HepG2 (cell line): ENCODE measurements around the gene SLC39A2. TPM values are rescaled to one million over a fixed set of nuclear protein-coding genes. Genes with fewer than 3 reads are reported as not detected.

ENCODE experiments used
- DMTF1 ChIP-seq: sonication (generic); formaldehyde crosslinking; IDR thresholded peaks from 2 replicates; pipeline ENCODE4 v1.4.0; 2020; ENCODE audit warnings: mild to moderate bottlenecking, missing genetic modification reagents
- FOXC1 ChIP-seq: sonication (generic); formaldehyde crosslinking; IDR thresholded peaks from 2 replicates; pipeline ENCODE4 v1.8.0; 2022; ENCODE audit warnings: mild to moderate bottlenecking, missing genetic modification reagents, borderline replicate concordance
- HNF4G ChIP-seq, 2 experiments: sonication (generic) in 1 of 2; formaldehyde crosslinking in 1 of 2; IDR thresholded peaks; 2 replicates each; pipeline versions ENCODE4 v1.4.0 to v1.6.1; 2011 to 2020; ENCODE audit warnings: borderline replicate concordance in 2 of 2, low read depth in 2 of 2, mild to moderate bottlenecking in 2 of 2, low read length in 1 of 2, missing genetic modification reagents in 1 of 2, moderate library complexity in 1 of 2
- IRX3 ChIP-seq: sonication (generic); formaldehyde crosslinking; IDR thresholded peaks from 2 replicates; pipeline ENCODE4 v1.8.1; 2023; ENCODE audit warnings: mild to moderate bottlenecking, low read depth, missing genetic modification reagents, borderline replicate concordance
- MAX ChIP-seq: IDR thresholded peaks from 2 replicates; pipeline ENCODE4 v1.6.1; 2012; ENCODE audit warnings: inconsistent platforms
- RARA ChIP-seq: IDR thresholded peaks from 2 replicates; pipeline ENCODE4 v1.6.1; 2016; ENCODE audit warnings: missing genetic modification reagents, missing compliant biosample characterization
- RNF2 ChIP-seq: fragments of 450-650 bp; conservative IDR thresholded peaks from 2 replicates; pipeline ENCODE4 v1.6.1; 2016; ENCODE audit warnings: low read depth
- SOX6 ChIP-seq, 2 experiments: fragments of 450-650 bp in 1 of 2; sonication (generic) in 1 of 2; formaldehyde crosslinking in 1 of 2; IDR thresholded peaks; 2 replicates each; pipeline versions ENCODE4 v1.4.0 to v1.6.1; 2017 to 2020; ENCODE audit warnings: antibody characterized with exemption in 1 of 2, mild to moderate bottlenecking in 1 of 2, missing genetic modification reagents in 1 of 2
- ZFY ChIP-seq: sonication (generic); formaldehyde crosslinking; IDR thresholded peaks from 2 replicates; pipeline ENCODE4 v1.4.0; 2020; ENCODE audit warnings: missing genetic modification reagents
- ZFYVE20 ChIP-seq: sonication (generic); formaldehyde crosslinking; IDR thresholded peaks from 2 replicates; pipeline ENCODE4 v1.8.0; 2023; ENCODE audit warnings: low read depth, mild to moderate bottlenecking, moderate library complexity, missing genetic modification reagents, borderline replicate concordance
- ZGPAT ChIP-seq: IDR thresholded peaks from 2 replicates; pipeline ENCODE4 v1.6.1; 2016; ENCODE audit warnings: mild to moderate bottlenecking
- ZNF205 ChIP-seq: IDR thresholded peaks from 2 replicates; pipeline ENCODE4 v1.6.1; 2018; ENCODE audit warnings: missing biosample characterization, missing genetic modification reagents
- ZNF7 ChIP-seq: IDR thresholded peaks from 2 replicates; pipeline ENCODE4 v1.6.1; 2016; ENCODE audit warnings: missing biosample characterization, missing genetic modification reagents
- ZNF891 ChIP-seq: sonication (generic); formaldehyde crosslinking; IDR thresholded peaks from 2 replicates; pipeline ENCODE4 v1.5.0; 2020; ENCODE audit warnings: mild to moderate bottlenecking, missing genetic modification reagents
- polyA plus RNA-seq, 8 experiments: library from polyadenylated mRNA; depleted of rRNA in 3 of 8; stranded (reverse) in 7 of 8; unstranded in 1 of 8; fragments of >200 nt; fragmentation: Illumina TruSeq in 4 of 8; extraction: Trizol in 4 of 8; gene quantifications; 2 replicates each; pipeline versions ENCODE4 v1.2.1 to v1.2.3, GENCODE V29; 2011 to 2016; ENCODE audit warnings: low read depth in 4 of 8, missing spikeins in 1 of 8, mixed read lengths in 1 of 8; ENCODE audit not compliant: insufficient read depth in 1 of 8
- total RNA-seq, 5 experiments: library from RNA; depleted of rRNA; stranded (reverse); fragments of >200 nt; fragmentation: Illumina TruSeq; extraction: Trizol; gene quantifications; 2 replicates each; pipeline ENCODE4 v1.2.3, GENCODE V29; 2016; ENCODE audit warnings: low read depth in 1 of 5
- TF ChIP-seq, protein P1 (sequence below): sonication (generic); formaldehyde crosslinking; IDR thresholded peaks from 2 replicates; pipeline ENCODE4 v1.4.0; 2020; ENCODE audit warnings: missing genetic modification reagents
- TF ChIP-seq, protein P2 (sequence below): sonication (generic); formaldehyde crosslinking; IDR thresholded peaks from 2 replicates; pipeline ENCODE4 v1.9.0; 2021; ENCODE audit warnings: mild to moderate bottlenecking, missing genetic modification reagents

Gene SLC39A2
- total and polyA plus RNA-seq, 2 of the 13 experiments (the other 11 are each of a cell fraction or from before 2014, with no cell fraction given): 0.08 to 0.11 TPM

DNA sequence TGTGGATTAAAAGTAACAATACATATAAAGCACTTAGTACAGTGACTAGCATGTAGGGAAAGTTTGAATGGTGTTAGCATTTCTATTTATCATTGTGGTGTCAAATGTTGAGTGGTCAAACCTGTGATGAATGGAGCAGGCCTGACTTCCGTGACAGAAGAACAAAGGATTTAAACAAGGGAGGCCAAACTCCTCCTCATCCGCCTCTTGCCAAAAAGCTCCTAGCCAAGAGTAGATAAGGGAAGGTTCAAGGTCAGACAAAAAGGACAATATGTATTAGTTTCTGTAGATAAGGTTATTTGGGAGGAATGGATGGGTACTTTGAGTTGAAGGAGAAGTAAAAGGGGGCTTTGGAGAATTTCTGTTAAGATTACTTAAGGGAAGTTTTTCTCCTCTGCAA lies 49.5 kb downstream of the SLC39A2 start (continued):
- TF ChIP-seq, protein P1, sequence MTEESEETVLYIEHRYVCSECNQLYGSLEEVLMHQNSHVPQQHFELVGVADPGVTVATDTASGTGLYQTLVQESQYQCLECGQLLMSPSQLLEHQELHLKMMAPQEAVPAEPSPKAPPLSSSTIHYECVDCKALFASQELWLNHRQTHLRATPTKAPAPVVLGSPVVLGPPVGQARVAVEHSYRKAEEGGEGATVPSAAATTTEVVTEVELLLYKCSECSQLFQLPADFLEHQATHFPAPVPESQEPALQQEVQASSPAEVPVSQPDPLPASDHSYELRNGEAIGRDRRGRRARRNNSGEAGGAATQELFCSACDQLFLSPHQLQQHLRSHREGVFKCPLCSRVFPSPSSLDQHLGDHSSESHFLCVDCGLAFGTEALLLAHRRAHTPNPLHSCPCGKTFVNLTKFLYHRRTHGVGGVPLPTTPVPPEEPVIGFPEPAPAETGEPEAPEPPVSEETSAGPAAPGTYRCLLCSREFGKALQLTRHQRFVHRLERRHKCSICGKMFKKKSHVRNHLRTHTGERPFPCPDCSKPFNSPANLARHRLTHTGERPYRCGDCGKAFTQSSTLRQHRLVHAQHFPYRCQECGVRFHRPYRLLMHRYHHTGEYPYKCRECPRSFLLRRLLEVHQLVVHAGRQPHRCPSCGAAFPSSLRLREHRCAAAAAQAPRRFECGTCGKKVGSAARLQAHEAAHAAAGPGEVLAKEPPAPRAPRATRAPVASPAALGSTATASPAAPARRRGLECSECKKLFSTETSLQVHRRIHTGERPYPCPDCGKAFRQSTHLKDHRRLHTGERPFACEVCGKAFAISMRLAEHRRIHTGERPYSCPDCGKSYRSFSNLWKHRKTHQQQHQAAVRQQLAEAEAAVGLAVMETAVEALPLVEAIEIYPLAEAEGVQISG (CRISPR knock-in tag): no peak
- no peak for TF ChIP-seq RNF2
- no peak for TF ChIP-seq IRX3 (CRISPR knock-in tag)
- no peak for TF ChIP-seq ZNF891
- TF ChIP-seq ZGPAT: no peak
- TF ChIP-seq FOXC1: no peak
- no peak for TF ChIP-seq SOX6 (IDR thresholded peaks at IDR 0.05)
- peak; percentile 96 for TF ChIP-seq SOX6 (CRISPR knock-in tag; IDR thresholded peaks at IDR 0.05)
- peak; percentile 80 for TF ChIP-seq RARA (CRISPR knock-in tag)
- 0 out of 2 replicates have a peak, but pooled peaks have one; percentile 30 for TF ChIP-seq ZNF205
- no peak for TF ChIP-seq ZNF7 (CRISPR knock-in tag)
- peak; percentile 43; the same call in 1 of the 2 replicates for TF ChIP-seq ZFY (CRISPR knock-in tag)
- no peak for TF ChIP-seq ZFYVE20 (CRISPR knock-in tag)
- no peak for TF ChIP-seq DMTF1 (CRISPR knock-in tag)
- TF ChIP-seq, protein P2, sequence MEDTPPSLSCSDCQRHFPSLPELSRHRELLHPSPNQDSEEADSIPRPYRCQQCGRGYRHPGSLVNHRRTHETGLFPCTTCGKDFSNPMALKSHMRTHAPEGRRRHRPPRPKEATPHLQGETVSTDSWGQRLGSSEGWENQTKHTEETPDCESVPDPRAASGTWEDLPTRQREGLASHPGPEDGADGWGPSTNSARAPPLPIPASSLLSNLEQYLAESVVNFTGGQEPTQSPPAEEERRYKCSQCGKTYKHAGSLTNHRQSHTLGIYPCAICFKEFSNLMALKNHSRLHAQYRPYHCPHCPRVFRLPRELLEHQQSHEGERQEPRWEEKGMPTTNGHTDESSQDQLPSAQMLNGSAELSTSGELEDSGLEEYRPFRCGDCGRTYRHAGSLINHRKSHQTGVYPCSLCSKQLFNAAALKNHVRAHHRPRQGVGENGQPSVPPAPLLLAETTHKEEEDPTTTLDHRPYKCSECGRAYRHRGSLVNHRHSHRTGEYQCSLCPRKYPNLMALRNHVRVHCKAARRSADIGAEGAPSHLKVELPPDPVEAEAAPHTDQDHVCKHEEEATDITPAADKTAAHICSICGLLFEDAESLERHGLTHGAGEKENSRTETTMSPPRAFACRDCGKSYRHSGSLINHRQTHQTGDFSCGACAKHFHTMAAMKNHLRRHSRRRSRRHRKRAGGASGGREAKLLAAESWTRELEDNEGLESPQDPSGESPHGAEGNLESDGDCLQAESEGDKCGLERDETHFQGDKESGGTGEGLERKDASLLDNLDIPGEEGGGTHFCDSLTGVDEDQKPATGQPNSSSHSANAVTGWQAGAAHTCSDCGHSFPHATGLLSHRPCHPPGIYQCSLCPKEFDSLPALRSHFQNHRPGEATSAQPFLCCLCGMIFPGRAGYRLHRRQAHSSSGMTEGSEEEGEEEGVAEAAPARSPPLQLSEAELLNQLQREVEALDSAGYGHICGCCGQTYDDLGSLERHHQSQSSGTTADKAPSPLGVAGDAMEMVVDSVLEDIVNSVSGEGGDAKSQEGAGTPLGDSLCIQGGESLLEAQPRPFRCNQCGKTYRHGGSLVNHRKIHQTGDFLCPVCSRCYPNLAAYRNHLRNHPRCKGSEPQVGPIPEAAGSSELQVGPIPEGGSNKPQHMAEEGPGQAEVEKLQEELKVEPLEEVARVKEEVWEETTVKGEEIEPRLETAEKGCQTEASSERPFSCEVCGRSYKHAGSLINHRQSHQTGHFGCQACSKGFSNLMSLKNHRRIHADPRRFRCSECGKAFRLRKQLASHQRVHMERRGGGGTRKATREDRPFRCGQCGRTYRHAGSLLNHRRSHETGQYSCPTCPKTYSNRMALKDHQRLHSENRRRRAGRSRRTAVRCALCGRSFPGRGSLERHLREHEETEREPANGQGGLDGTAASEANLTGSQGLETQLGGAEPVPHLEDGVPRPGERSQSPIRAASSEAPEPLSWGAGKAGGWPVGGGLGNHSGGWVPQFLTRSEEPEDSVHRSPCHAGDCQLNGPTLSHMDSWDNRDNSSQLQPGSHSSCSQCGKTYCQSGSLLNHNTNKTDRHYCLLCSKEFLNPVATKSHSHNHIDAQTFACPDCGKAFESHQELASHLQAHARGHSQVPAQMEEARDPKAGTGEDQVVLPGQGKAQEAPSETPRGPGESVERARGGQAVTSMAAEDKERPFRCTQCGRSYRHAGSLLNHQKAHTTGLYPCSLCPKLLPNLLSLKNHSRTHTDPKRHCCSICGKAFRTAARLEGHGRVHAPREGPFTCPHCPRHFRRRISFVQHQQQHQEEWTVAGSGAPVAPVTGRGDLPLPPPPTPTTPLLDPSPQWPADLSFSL (CRISPR knock-in tag): no peak
- peak; percentile 53; the same call in 1 of the 2 replicates for TF ChIP-seq MAX
- TF ChIP-seq HNF4G (IDR thresholded peaks at IDR 0.05; ENCODE audit: borderline replicate concordance, low read depth, low read length): no peak
- TF ChIP-seq HNF4G (CRISPR knock-in tag; IDR thresholded peaks at IDR 0.05; ENCODE audit: borderline replicate concordance, low read depth): peak; percentile 24; the same call in 1 of the 2 replicates
